Right lobe of liver (tissue), 4 donors: ENCODE data around the gene CPD.

Experiments
- POLR2A ChIP-seq: fragments of 450-650 bp; IDR thresholded peaks from one replicate; pipeline ENCODE4 v1.6.1; 2017; ENCODE audit warnings: antibody characterized with exemption, mild to moderate bottlenecking
- TF ChIP-seq, protein P1 (sequence below), 4 donors: fragments of 200-600 bp in 3 of 4; fragments of 450-650 bp in 1 of 4; IDR thresholded peaks; one replicate each; pipeline versions ENCODE4 v1.5.1 to v1.8.0; 2016 to 2022; ENCODE audit warnings: antibody characterized with exemption in 4 of 4, mild to moderate bottlenecking in 2 of 4
- donor health status: DM: no; HTN: no; CAD: no.
- donor health status: DM: no; HTN: no; CAD: no.
- donor health status: DM: no; HTN: yes; CAD: no.

DNA sequence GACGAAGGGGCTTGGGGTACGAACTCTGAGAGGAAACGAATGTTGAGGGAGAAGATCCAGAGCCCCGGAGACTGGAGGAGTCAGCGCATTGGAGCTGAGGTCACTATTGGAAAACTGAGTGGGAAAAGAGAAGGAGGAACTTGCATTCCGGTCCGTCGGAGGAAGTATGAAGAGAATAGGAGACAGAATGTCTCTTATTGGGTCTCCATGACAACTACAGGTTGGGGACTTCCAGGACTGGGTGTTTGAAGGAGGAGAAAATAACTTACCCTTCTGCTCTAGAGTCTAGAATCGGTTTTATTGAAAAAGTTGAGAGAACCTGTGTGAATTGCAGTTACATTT, 99.0 kb downstream of the CPD start:
- no peak for TF ChIP-seq POLR2A
- TF ChIP-seq, protein P1, sequence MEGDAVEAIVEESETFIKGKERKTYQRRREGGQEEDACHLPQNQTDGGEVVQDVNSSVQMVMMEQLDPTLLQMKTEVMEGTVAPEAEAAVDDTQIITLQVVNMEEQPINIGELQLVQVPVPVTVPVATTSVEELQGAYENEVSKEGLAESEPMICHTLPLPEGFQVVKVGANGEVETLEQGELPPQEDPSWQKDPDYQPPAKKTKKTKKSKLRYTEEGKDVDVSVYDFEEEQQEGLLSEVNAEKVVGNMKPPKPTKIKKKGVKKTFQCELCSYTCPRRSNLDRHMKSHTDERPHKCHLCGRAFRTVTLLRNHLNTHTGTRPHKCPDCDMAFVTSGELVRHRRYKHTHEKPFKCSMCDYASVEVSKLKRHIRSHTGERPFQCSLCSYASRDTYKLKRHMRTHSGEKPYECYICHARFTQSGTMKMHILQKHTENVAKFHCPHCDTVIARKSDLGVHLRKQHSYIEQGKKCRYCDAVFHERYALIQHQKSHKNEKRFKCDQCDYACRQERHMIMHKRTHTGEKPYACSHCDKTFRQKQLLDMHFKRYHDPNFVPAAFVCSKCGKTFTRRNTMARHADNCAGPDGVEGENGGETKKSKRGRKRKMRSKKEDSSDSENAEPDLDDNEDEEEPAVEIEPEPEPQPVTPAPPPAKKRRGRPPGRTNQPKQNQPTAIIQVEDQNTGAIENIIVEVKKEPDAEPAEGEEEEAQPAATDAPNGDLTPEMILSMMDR (IDR thresholded peaks at IDR 0.05) = no peak
